C4-2B (cell line): ENCODE results near the gene MKNK1.

ENCODE experiments used
- H3K27ac ChIP-seq: fragments of 450-650 bp; 2 replicates; pipeline ENCODE4 v1.5.1; 2017
- CTCF ChIP-seq: fragments of 450-650 bp; conservative IDR thresholded peaks from 2 replicates; pipeline ENCODE4 v1.5.1; 2017; ENCODE audit warnings: mild to moderate bottlenecking
- ZFX ChIP-seq: fragments of 450-650 bp; IDR thresholded peaks from 2 replicates; pipeline ENCODE4 v1.6.1; 2017

Gene MKNK1

GRCh38 chr1:46637444-46638083 is 33.5 kb upstream of the MKNK1 start:
- H3K27ac ChIP-seq = no peak overlapping the region

GRCh38 chr1:46635205-46635604 is 31.1 kb upstream of the MKNK1 start:
- TF ChIP-seq ZFX (no peak), CTCF (no peak)
- no peak overlapping the region for H3K27ac ChIP-seq

More at GRCh38 chr1:46637444-46638083, 33.5 kb upstream of the MKNK1 start:
- TF ChIP-seq CTCF (no peak), ZFX (no peak)

GRCh38 chr1:46630719-46631118 is 26.7 kb upstream of the MKNK1 start:
- H3K27ac ChIP-seq = no peak overlapping the region
- TF ChIP-seq CTCF (no peak), ZFX (no peak)

- TF ChIP-seq ZFX (no peak), CTCF (no peak)
- no peak overlapping the region for H3K27ac ChIP-seq
These were observed 19.9 kb upstream of the MKNK1 start for GRCh38 chr1:46623743-46624644.

- no peak overlapping the region for H3K27ac ChIP-seq
- TF ChIP-seq ZFX (no peak), CTCF (peak; percentile 75)
These were observed 18.3 kb upstream of the MKNK1 start for GRCh38 chr1:46622344-46622743.

- H3K27ac ChIP-seq = no peak overlapping the region
- TF ChIP-seq CTCF = no peak
- TF ChIP-seq ZFX = no peak
These were observed 17.9 kb upstream of the MKNK1 start for GRCh38 chr1:46621930-46622329.

- no peak overlapping the region for H3K27ac ChIP-seq
These were observed 15.7 kb upstream of the MKNK1 start for GRCh38 chr1:46619656-46620258.

More at GRCh38 chr1:46619656-46620258, 15.7 kb upstream of the MKNK1 start:
- TF ChIP-seq ZFX = no peak
- TF ChIP-seq CTCF = no peak
